Measurements from ENCODE around the gene GALNT6.

GALNT6 gene

GRCh38 chr12:51383269-51383905 is 7.8 kb downstream of the GALNT6 start:
- FAIRE-seq = peak; percentile 66

GRCh38 chr12:51382173-51382572 is 9.0 kb downstream of the GALNT6 start:
- DNase-seq (ENCODE audit: insufficient read length, low spot score) (no peak), FAIRE-seq (no peak)

More at GRCh38 chr12:51383269-51383905, 7.8 kb downstream of the GALNT6 start:
- DNase-seq (ENCODE audit: insufficient read length, low spot score) = no peak

GRCh38 chr12:51381226-51382079 is 9.8 kb downstream of the GALNT6 start:
- no peak for DNase-seq (ENCODE audit: insufficient read length, low spot score)
- FAIRE-seq = no peak

- DNase-seq (ENCODE audit: insufficient read length, low spot score) (no peak), FAIRE-seq (no peak)
Measured at GRCh38 chr12:51379571-51379970, 11.6 kb downstream of the GALNT6 start.

- FAIRE-seq (no peak), DNase-seq (ENCODE audit: insufficient read length, low spot score) (no peak)
Measured at GRCh38 chr12:51378749-51379148, 12.5 kb downstream of the GALNT6 start.

- DNase-seq (ENCODE audit: insufficient read length, low spot score) = no peak
- FAIRE-seq = no peak
Measured at GRCh38 chr12:51377099-51377984, 13.9 kb downstream of the GALNT6 start.

GRCh38 chr12:51374856-51375255 is 16.4 kb downstream of the GALNT6 start:
- no peak for FAIRE-seq
- no peak for DNase-seq (ENCODE audit: insufficient read length, low spot score)

- no peak for DNase-seq (ENCODE audit: insufficient read length, low spot score)
- no peak for FAIRE-seq
Measured at GRCh38 chr12:51374361-51374760, 16.8 kb downstream of the GALNT6 start.

- DNase-seq (ENCODE audit: insufficient read length, low spot score) (no peak), FAIRE-seq (no peak)
Measured at GRCh38 chr12:51373187-51373586, 18.0 kb downstream of the GALNT6 start.

- DNase-seq (ENCODE audit: insufficient read length, low spot score) (no peak), FAIRE-seq (no peak)
Measured at GRCh38 chr12:51372021-51372420, 19.2 kb downstream of the GALNT6 start.

- no peak for DNase-seq (ENCODE audit: insufficient read length, low spot score)
- FAIRE-seq = no peak
Measured at GRCh38 chr12:51371295-51371953, 19.8 kb downstream of the GALNT6 start.

- DNase-seq (ENCODE audit: insufficient read length, low spot score) (no peak), FAIRE-seq (no peak)
Measured at GRCh38 chr12:51370667-51371066, 20.5 kb downstream of the GALNT6 start.

- DNase-seq (ENCODE audit: insufficient read length, low spot score) = no peak
- no peak for FAIRE-seq
Measured at GRCh38 chr12:51369581-51369980, 21.6 kb downstream of the GALNT6 start.

- FAIRE-seq = peak; percentile 98
- peak; percentile 98 for DNase-seq (ENCODE audit: insufficient read length, low spot score)
Measured at GRCh38 chr12:51368640-51369517, 22.3 kb downstream of the GALNT6 start.

- DNase-seq (ENCODE audit: insufficient read length, low spot score) = no peak
- FAIRE-seq = no peak
Measured at GRCh38 chr12:51365276-51365675, 25.9 kb downstream of the GALNT6 start.

GRCh38 chr12:51364001-51364400 is 27.2 kb downstream of the GALNT6 start:
- FAIRE-seq (no peak), DNase-seq (ENCODE audit: insufficient read length, low spot score) (no peak)

- FAIRE-seq (no peak), DNase-seq (ENCODE audit: insufficient read length, low spot score) (no peak)
Measured at GRCh38 chr12:51362747-51363342, 28.4 kb downstream of the GALNT6 start.

GRCh38 chr12:51362307-51362706 is 28.9 kb downstream of the GALNT6 start:
- DNase-seq (ENCODE audit: insufficient read length, low spot score) = no peak
- no peak for FAIRE-seq

All from GM19239 (cell line).